RWPE1 (cell line): ENCODE results near the gene PRODH2.
A peak's percentile ranks its signal among the peaks of the same experiment; 100 is the strongest.

ENCODE experiments used
- CTCF ChIA-PET: fragments of 350-600 bp; sonication (Branson Sonifier 250); formaldehyde crosslinking; extraction: SDS; loops from one replicate; lab custom pipeline; 2021; lab: Yijun Ruan, JAX
- POLR2A ChIA-PET: fragments of 400-600 bp; formaldehyde crosslinking; extraction: SDS; loops from one replicate; lab custom pipeline; 2020; ENCODE audit warnings: antibody characterized with exemption; ENCODE audit not compliant: low non-redundant PET; lab: Yijun Ruan, JAX
- DNase-seq: peaks from one replicate; pipeline ENCODE4 v3.0.0; 2012; ENCODE audit warnings: low spot score
- H3K27ac ChIP-seq: fragments of 450-650 bp; 2 replicates; pipeline ENCODE4 v1.5.1; 2017
- TF ChIP-seq, protein P1 (sequence below): fragments of 450-650 bp; conservative IDR thresholded peaks from 2 replicates; pipeline ENCODE4 v1.5.1; 2017; ENCODE audit warnings: low read depth, mild to moderate bottlenecking

Gene PRODH2

DNA sequence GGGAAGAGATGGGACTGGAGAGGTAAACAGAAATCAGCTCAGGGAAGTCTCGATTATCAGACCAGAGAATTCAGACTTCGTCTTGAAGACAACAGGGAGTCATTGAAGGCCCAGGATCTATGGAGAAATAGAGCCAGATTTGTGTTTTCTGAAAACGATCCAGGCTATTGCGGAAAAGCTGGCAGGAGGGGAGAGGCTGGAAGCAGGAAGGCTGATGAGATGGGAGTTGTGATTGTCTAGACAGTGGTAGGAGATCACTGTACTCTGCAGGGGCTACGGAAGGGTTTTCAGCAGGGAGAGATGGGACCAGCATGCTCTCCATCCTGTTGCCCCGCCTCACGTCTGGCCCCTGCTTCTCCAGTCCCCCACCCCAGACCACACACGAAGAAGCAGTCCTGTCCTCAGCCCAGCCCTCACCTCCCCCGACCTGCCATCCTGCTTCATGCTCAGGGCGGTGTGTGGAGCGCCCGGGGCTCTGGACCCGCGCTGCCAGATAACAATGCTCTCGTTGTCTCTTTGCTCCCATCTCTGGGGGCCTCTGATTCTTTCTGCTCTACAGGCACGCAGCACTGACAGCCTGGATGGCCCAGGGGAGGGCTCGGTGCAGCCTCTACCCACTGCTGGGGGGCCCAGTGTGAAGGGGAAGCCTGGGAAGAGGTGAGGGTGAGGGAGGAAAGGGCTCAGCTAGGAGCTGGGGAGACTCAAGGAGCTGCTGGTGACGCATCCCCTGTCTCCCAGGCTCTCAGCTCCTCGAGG lies 35.4 kb downstream of the PRODH2 start:
- CTCF ChIA-PET, result interaction anchor here (0.6 kb wide), 1 partner anchor 213 kb away, joined by 4 read pairs; no protein-coding TSS in a partner anchor
- TF ChIP-seq, protein P1, sequence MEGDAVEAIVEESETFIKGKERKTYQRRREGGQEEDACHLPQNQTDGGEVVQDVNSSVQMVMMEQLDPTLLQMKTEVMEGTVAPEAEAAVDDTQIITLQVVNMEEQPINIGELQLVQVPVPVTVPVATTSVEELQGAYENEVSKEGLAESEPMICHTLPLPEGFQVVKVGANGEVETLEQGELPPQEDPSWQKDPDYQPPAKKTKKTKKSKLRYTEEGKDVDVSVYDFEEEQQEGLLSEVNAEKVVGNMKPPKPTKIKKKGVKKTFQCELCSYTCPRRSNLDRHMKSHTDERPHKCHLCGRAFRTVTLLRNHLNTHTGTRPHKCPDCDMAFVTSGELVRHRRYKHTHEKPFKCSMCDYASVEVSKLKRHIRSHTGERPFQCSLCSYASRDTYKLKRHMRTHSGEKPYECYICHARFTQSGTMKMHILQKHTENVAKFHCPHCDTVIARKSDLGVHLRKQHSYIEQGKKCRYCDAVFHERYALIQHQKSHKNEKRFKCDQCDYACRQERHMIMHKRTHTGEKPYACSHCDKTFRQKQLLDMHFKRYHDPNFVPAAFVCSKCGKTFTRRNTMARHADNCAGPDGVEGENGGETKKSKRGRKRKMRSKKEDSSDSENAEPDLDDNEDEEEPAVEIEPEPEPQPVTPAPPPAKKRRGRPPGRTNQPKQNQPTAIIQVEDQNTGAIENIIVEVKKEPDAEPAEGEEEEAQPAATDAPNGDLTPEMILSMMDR, result no peak
- POLR2A ChIA-PET, result interaction anchor here (0.6 kb wide), 1 partner anchor 67 kb away, joined by 3 read pairs; no protein-coding TSS in a partner anchor

DNA sequence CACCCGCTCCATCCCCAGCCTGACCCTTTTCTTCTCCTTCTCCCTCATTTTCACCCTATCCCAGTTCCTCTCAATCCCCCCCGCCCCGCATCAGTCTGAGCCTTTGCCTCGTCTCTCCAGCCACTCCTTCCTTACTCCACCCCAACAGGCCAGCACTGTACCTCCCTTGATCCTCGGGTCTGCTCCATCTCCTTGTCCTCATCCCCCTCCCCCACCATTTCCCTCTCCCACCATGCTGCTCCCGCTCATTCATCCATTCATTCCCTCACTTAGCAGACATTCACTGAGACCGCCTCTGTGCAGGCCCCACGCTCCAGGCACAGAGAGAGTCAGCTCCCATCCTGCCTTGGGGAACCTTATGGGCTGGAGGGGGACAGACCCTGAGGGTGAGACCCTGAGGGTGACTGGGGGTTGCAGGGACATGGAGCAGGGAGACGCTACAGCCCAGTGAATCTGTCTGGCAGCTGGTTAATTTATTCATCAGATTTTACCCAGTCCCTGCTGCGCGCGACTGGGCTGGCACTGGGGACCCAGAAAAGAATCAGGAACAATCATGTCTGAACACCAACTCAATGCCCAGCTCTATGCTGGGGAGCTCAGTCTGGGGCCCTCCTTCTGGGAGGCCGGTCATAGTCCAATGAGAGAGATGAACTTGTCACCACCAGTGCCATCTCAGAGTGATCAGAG lies 36.4 kb downstream of the PRODH2 start:
- H3K27ac ChIP-seq, result peak overlapping the region; percentile 72
- TF ChIP-seq, protein P1, result no peak
- DNase-seq, result no peak
- ChIA-PET CTCF (no interaction called here), POLR2A (interaction anchor here (0.6 kb wide), 2 partner anchors 14 to 66 kb away, joined by 3 read pairs; no protein-coding TSS in a partner anchor)

More for the DNA sequence above, 35.4 kb downstream of the PRODH2 start:
- no peak for DNase-seq
- H3K27ac ChIP-seq, result no peak overlapping the region

DNA sequence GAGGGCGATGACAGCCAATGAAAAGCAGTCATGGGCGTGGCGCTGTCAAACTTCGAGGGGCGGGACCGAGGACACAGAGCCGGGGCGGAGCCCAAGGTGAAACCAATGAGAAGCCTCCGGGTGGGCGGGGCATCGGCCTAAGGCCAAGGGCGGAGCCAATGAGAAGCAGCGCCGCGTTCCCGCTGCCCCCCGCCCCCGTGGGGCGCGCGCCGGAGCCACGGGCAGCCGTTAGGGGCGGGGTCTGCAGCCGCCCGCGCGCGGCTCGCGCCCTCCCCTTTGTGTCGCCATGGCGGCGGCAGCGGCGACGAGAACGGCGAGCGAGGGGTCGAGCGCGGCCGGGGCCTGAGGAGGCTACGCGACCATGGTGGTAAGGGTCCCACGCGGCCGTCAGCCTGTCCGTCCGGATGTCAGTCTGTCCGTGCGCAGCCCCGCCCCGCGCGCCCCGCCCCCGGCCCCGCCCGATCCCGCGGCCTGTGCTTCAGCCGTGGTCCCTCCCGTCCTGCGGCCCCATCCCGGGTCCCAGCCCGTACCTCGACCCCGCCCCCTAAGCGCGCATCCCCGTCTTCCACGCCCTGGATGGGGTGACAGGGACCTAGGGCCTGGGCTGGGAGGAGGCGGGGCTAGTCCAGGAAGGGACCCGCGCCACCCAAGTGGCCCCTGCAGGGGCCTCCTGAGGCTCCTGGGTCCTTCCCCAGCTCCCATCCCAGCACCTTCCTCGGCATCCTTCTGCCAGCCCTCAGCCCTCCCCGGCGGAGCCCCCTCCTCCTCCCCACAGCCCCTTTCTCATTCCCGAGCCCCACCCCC lies 37.1 kb downstream of the PRODH2 start, which contains the start of gene ARHGAP33:
TSS of gene ARHGAP33 (plus strand) at position 267 of the 804 bp plus-strand sequence. CDS start at position 362, 95 bp downstream.
- peak within 1 kb of the TSS; percentile 72 for H3K27ac ChIP-seq
- ChIA-PET POLR2A (no interaction called here), CTCF (no interaction called here)
- DNase-seq, result peak; percentile 97
- TF ChIP-seq, protein P1, result no peak

GRCh38 chr19:35775046-35775297 lies 37.7 kb downstream of the PRODH2 start:
- CTCF ChIA-PET, result no interaction called here
- no peak for DNase-seq
- POLR2A ChIA-PET, result no interaction called here
- H3K27ac ChIP-seq, result peak overlapping the region; percentile 72; the same call in 1 of the 2 replicates
- TF ChIP-seq, protein P1, result no peak

DNA sequence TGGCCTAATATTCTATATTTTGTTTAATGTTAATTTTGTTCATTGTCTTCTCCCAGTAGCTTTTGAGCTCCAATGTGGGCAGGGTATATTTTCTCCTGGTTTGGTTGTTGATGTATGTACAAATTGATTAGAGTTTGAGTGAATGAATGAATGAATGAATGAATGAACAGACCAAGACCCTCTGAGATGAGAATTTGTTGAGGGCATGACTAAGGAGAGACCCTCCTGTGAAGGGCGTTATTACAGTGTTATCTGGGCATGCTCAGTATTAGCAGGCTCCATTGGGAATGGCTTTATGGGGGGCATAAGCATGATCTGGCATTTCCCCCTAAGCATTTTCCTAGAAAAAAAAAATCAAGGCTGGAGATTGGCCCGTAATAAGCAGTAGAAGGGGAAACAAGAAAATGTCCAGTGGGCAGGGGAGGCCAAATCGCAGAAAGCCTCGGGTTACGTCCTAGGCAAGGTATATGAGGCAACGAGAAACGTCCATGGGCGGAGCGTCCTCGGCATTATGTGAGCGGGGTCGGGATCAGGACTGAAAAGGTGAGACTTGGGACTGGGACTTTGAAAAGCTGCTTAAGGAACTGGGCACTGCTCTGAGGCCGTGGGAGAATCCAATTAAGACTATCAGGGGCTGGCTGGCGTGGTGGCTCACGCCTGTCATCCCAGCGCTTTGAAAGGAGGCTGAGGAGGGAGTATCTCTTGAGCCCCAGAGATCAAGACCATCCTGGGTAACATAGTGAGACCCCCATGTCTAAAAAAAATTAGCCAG lies 38.2 kb downstream of the PRODH2 start:
- no peak for DNase-seq
- peak overlapping the region; percentile 72; the same call in 1 of the 2 replicates for H3K27ac ChIP-seq
- POLR2A ChIA-PET, result no interaction called here
- CTCF ChIA-PET, result no interaction called here
- TF ChIP-seq, protein P1, result no peak
